ENCODE measurements around the gene TSPEAR. TPM values are rescaled to one million over a fixed set of nuclear protein-coding genes. Genes with fewer than 3 reads are reported as not detected.

Gene TSPEAR
- total and polyA plus RNA-seq, 3 donors from 2014 or later = 0.53 to 0.62 (median 0.55) TPM

DNA sequence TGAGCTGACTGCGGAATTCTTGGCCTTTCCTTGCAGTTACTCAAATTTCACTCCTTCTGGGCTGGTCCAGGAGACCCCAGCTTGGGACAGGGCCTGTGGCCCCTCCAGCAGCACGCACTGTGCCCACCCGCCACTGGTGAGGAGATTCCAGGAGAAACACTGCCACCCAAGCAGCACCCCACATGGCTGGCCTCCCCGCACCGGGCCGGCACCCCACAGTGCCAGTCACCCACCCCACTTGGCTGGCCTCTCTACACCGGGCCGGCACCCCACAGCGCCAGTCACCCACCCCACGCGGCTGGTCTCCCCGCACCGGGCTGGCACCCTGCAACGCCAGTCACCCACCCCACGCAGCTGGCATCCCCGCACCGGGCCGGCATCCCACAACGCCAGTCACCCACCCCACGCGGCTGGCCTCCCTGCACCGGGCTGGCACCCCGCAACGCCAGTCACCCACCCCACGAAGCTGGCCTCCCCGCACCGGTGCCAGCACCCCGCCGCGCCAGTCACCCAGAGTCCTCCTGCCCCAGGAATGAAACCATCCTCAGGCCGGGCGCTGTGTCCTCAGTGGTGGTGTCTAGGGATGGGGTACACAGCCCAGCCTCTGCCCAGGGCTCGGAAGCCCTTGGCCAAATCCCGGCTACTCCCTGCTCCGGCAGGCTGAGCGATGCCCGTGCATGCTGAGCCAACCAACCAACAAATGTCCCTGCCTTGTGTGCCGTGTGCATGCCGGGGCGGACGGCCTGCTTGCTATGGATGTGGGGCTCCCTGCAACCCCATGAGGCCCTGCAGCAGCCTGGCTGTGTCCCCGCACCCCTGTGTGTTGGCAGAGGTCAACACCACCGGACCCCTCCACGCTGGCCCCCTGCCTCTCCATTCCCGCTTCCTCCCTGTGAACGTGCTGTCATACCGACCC, 38.6 kb upstream of the TSPEAR start:
- TF ChIP-seq POLR2A (IDR thresholded peaks at IDR 0.05) (no peak), CTCF (IDR thresholded peaks at IDR 0.05) (no peak)
- H3K4me1 ChIP-seq = no peaks in the 10 kb centered on the region
- H3K4me3 ChIP-seq = no peak overlapping the region
- H3K9me3 ChIP-seq = no peaks in the 10 kb centered on the region
- H3K27me3 ChIP-seq = no peaks in the 10 kb centered on the region
- intact Hi-C loops (cut with DNase I; ENCODE audit: low total_unique reads) = no loop called here
- WGBS, 2 donors = 87 to 89% methylated on average over 43 to 47 of the region's 47 CpGs
- no peak overlapping the region for H3K27ac ChIP-seq
- no peaks in the 10 kb centered on the region for H3K36me3 ChIP-seq (ENCODE audit: low read depth, missing control alignments)
- no peak for DNase-seq

DNA sequence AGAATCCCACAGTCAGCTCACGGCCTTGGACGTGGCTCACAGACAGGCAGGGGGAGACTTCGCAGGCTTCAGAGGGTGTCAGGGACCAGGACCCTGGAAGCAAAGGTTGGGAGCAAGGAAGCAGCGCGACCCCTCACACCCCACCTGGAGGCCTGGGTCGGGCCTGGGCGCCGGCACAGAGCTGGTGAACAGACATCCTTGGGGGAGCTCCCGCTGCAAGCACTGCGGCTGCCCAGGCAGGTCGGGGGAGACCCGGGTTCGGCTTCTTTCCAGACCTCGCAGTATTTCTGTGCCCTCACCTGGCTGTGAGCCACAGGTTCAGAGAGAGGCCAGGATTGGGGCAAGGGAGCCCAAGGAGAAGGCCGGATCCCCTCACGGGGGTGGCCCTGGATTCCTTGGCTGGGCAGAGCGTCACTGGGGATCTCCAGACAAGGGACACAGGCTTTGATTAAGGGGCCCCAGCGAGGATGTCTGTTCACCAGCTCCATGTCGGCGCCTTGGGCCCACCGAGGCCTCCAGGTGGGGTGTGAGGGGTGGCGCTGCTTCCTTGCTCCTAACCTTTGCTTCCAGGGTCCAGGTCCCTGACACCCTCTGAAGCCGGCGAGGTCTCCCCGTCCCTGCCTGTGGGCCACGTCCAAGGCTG, 37.9 kb upstream of the TSPEAR start:
- no peaks in the 10 kb centered on the region for H3K9me3 ChIP-seq
- no peaks in the 10 kb centered on the region for H3K36me3 ChIP-seq (ENCODE audit: low read depth, missing control alignments)
- TF ChIP-seq POLR2A (IDR thresholded peaks at IDR 0.05) (no peak), CTCF (IDR thresholded peaks at IDR 0.05) (no peak)
- no peaks in the 10 kb centered on the region for H3K27me3 ChIP-seq
- no peak overlapping the region for H3K27ac ChIP-seq
- DNase-seq = no peak
- intact Hi-C loops (cut with DNase I; ENCODE audit: low total_unique reads) = no loop called here
- H3K4me1 ChIP-seq = no peaks in the 10 kb centered on the region
- 41 to 55% methylated on average over 14 to 21 of the region's 26 CpGs for WGBS, 2 donors
- no peak overlapping the region for H3K4me3 ChIP-seq

GRCh38 chr21:44748621-44749020, 37.2 kb upstream of the TSPEAR start:
- H3K36me3 ChIP-seq (ENCODE audit: low read depth, missing control alignments) = no peaks in the 10 kb centered on the region
- TF ChIP-seq CTCF (IDR thresholded peaks at IDR 0.05) = no peak
- intact Hi-C loops (cut with DNase I; ENCODE audit: low total_unique reads) = no loop called here
- no peaks in the 10 kb centered on the region for H3K9me3 ChIP-seq
- H3K27me3 ChIP-seq = no peaks in the 10 kb centered on the region
- no peaks in the 10 kb centered on the region for H3K4me1 ChIP-seq
- no peak overlapping the region for H3K4me3 ChIP-seq
- 59 to 80% methylated on average over 1 to 16 of the region's 16 CpGs for WGBS, 2 donors
- no peak for DNase-seq
- H3K27ac ChIP-seq = no peak overlapping the region

- peaks cover 4% of the 10 kb centered on the region for H3K9me3 ChIP-seq
- H3K36me3 ChIP-seq (ENCODE audit: low read depth, missing control alignments) = no peaks in the 10 kb centered on the region
- no peaks in the 10 kb centered on the region for H3K4me1 ChIP-seq
- no peak for DNase-seq
- intact Hi-C loops (cut with DNase I; ENCODE audit: low total_unique reads) = no loop called here
- TF ChIP-seq CTCF (IDR thresholded peaks at IDR 0.05) = no peak
- no peak for TF ChIP-seq POLR2A (IDR thresholded peaks at IDR 0.05)
- H3K27ac ChIP-seq = no peak overlapping the region
- no peaks in the 10 kb centered on the region for H3K27me3 ChIP-seq
- no peak overlapping the region for H3K4me3 ChIP-seq
- 94% methylated on average over 1 of the region's 1 CpG for WGBS, 2 donors
Measured at GRCh38 chr21:44742418-44743153, 31.2 kb upstream of the TSPEAR start.

Measured in testis (tissue), 3 donors.